GM12864 (cell line): ENCODE measurements around the gene PRKAA1.

Experiments
- DNase-seq: peaks from one replicate; pipeline ENCODE4 v3.0.0-alpha.2; 2011; ENCODE audit warnings: low read depth
- H3K4me3 ChIP-seq: 2 replicates; pipeline ENCODE4 v1.5.1; 2011; ENCODE audit warnings: mild to moderate bottlenecking, low read depth, low read length, control low read depth
- CTCF ChIP-seq: IDR thresholded peaks from 2 replicates; pipeline ENCODE4 v1.5.1; 2011; ENCODE audit warnings: low read depth, mild to moderate bottlenecking, moderate library complexity, low read length, control low read depth, inconsistent platforms; ENCODE audit errors: missing control alignments

PRKAA1 gene

DNA sequence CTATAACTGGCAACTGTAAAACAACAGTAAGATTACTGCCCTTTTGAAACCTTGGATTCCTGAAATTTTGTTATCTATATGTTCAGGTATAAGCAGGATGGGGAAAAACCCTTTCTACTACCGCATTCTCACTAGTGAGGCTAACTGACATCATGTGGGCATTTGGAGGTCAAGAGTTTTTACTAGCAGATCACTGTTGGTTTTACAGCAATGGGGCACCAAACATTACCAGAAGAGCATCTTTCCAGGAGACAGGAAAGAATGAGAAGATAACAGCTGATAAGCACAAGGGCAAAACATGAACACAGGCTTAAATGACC, 21.6 kb downstream of the PRKAA1 start:
- TF ChIP-seq CTCF: no peak
- no peak overlapping the region for H3K4me3 ChIP-seq
- DNase-seq: no peak

DNA sequence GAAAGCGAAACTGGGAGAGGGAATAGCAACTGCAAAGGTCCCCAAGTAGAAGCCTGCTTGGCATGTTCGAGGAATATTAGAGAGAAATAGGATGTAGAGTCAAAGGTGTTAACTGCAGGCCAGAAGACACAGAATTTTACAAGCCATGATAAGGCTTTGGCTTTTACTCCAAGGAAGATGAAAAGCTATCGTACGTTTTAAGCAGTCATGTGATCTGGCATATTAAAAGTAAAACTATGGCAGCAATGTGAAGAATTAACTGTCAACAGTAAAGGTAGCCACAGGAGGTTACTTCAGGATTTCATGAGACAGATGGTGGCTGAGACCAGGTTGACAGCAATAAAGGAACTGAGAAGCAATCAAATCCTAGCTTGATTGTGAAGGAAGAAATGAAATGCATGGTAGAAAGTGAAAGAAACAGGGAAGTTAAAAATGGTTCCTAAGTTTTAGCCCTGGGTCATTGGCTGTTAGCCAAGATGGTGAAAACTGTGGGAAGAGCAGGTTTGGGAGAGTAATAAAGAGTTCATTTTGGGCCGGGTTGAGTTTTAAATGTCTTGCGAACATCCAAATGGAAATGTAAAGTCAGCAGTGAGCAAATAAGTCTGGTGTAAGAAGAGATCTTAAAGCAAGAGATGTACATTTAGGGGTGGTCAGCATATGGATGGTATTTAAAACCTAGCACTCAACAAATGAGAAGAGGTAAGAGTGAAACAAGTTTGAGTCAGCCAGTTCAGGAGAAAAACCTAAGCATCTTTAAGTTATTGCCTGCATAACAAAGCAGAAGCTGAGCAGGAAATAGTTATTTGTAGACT, 22.1 kb downstream of the PRKAA1 start:
- no peak for DNase-seq
- TF ChIP-seq CTCF: no peak

GRCh38 chr5:40775085-40775845, 22.9 kb downstream of the PRKAA1 start:
- TF ChIP-seq CTCF: no peak
- H3K4me3 ChIP-seq: no peak overlapping the region
- no peak for DNase-seq

More for the DNA sequence above, 22.1 kb downstream of the PRKAA1 start:
- no peak overlapping the region for H3K4me3 ChIP-seq

DNA sequence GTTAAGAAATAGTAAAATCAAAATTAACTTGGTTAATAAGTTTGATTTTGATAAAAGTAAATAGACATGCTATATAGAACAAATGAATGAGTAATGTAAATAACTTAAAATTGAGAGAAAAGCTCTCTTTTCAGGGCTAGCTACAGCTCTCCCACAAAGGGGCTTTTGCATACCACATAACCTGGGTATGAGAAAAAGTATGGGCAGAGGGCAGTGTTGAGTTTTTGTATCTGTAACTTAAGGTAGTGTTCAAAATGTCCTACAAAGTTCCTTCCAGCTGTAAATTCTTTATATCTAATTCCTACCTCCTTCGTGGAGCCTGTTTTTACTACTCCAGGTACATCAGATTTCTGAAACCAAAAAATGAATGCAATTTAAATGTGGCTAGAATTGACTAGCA, 23.6 kb downstream of the PRKAA1 start:
- DNase-seq: no peak
- no peak for TF ChIP-seq CTCF

GRCh38 chr5:40770764-40771163, 27.4 kb downstream of the PRKAA1 start:
- no peak for TF ChIP-seq CTCF
- no peak for DNase-seq
- H3K4me3 ChIP-seq: no peak overlapping the region

More for the DNA sequence above, 23.6 kb downstream of the PRKAA1 start:
- H3K4me3 ChIP-seq: no peak overlapping the region

- TF ChIP-seq CTCF: no peak
- DNase-seq: no peak
- H3K4me3 ChIP-seq: no peak overlapping the region
Measured at GRCh38 chr5:40762705-40763104, 35.5 kb downstream of the PRKAA1 start.
